HG02840 (cell line): Measurements from ENCODE around the gene FARP2.
"Not testable (repeated sequence)": the region's sequence is repeated elsewhere in the genome, so short reads cannot be mapped to it uniquely, and the experiment has no call there.

Experiments used
- ATAC-seq: cut with Tn5 transposase; IDR thresholded peaks from one replicate; pipeline ENCODE4 v1.9.1; 2021; ENCODE audit warnings: mild to moderate bottlenecking, moderate library complexity, moderate number of reproducible peaks; ENCODE audit not compliant: unreplicated experiment, low FRiP score

FARP2 gene

GRCh38 chr2:241355983-241356870, at the start of gene FARP2:
FARP2 (plus strand) TSS chr2:241356285; CDS start chr2:241373108, 16,823 bp downstream.
- ATAC-seq: peak; percentile 77

GRCh38 chr2:241307055-241307454, 49.0 kb upstream of the FARP2 start:
- no peak for ATAC-seq

- no peak for ATAC-seq
Measured at GRCh38 chr2:241308267-241308666, 47.8 kb upstream of the FARP2 start.

- ATAC-seq: no peak
Measured at GRCh38 chr2:241308832-241309500, 47.1 kb upstream of the FARP2 start.

- no peak for ATAC-seq
Measured at GRCh38 chr2:241309684-241310117, 46.4 kb upstream of the FARP2 start.

- no peak for ATAC-seq
Measured at GRCh38 chr2:241310917-241311566, 45.0 kb upstream of the FARP2 start.

- ATAC-seq: no peak
Measured at GRCh38 chr2:241312082-241312481, 44.0 kb upstream of the FARP2 start.

GRCh38 chr2:241313543-241314095, 42.5 kb upstream of the FARP2 start:
- no peak for ATAC-seq

- ATAC-seq: no peak
Measured at GRCh38 chr2:241314226-241315092, 41.6 kb upstream of the FARP2 start.

- peak; percentile 71 for ATAC-seq
Measured at GRCh38 chr2:241315093-241315878, 40.8 kb upstream of the FARP2 start, which contains the start of gene HDLBP. HDLBP (minus strand) TSS chr2:241315672; CDS start chr2:241266869, 48,803 bp downstream.

GRCh38 chr2:241315879-241316631, 40.0 kb upstream of the FARP2 start, which contains the start of gene SEPTIN2:
SEPTIN2 (plus strand) TSS chr2:241315925; CDS start chr2:241324233, 8,308 bp downstream.
- peak; percentile 37 for ATAC-seq

- ATAC-seq: no peak
Measured at GRCh38 chr2:241316825-241317224, 39.3 kb upstream of the FARP2 start.

GRCh38 chr2:241317391-241317790, 38.7 kb upstream of the FARP2 start:
- ATAC-seq: no peak

GRCh38 chr2:241318830-241319229, 37.3 kb upstream of the FARP2 start:
- ATAC-seq: not testable (repeated sequence)

GRCh38 chr2:241320394-241320793, 35.7 kb upstream of the FARP2 start:
- ATAC-seq: no peak

- no peak for ATAC-seq
Measured at GRCh38 chr2:241321033-241321432, 35.1 kb upstream of the FARP2 start.

- ATAC-seq: no peak
Measured at GRCh38 chr2:241321886-241322285, 34.2 kb upstream of the FARP2 start.

GRCh38 chr2:241323778-241324177, 32.3 kb upstream of the FARP2 start:
- ATAC-seq: no peak
